Stimulated activated naive CD8-positive, alpha-beta T cell treated with anti-CD3 and anti-CD28 coated beads, Interleukin-15, Interleukin-2, amounts not matched to agents 100 U/mL and 50 U/mL, for 24 hours (primary cell): ENCODE results near the gene RAB30.
"Not testable (repeated sequence)": the region's sequence is repeated elsewhere in the genome, so short reads cannot be mapped to it uniquely, and the experiment has no call there.

Experiments used
- ATAC-seq: fragments of 150-1000 bp; cut with Tn5 transposase; one replicate; pipeline ENCODE4 v1.10.0; 2021
- DNase-seq: peaks from one replicate; pipeline ENCODE4 v3.0.0; 2021

RAB30 gene

GRCh38 chr11:82981852-82982251 lies 89.8 kb downstream of the RAB30 start:
- DNase-seq (no peak), ATAC-seq (no peak)

GRCh38 chr11:82980947-82981346 lies 90.8 kb downstream of the RAB30 start:
- ATAC-seq, result no peak
- no peak for DNase-seq

DNA sequence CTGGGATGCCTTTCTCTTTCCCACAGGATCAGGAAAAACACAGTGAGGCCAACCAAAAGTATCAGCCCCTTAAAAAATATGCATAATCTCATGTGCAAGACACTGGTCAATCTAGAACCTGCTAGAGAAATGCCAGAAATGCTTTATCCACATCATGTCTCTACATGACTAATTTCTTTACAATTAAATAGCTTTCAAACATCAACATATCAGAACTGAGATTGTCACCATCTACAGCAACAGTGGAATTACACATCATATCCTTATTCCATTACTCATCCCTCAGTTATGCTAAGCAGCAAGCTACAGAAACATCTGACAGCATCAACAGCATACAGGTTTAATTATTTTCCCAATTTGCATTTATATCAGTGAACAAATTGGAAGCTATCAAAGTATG lies 91.4 kb downstream of the RAB30 start:
- peak; percentile 86 for ATAC-seq

DNA sequence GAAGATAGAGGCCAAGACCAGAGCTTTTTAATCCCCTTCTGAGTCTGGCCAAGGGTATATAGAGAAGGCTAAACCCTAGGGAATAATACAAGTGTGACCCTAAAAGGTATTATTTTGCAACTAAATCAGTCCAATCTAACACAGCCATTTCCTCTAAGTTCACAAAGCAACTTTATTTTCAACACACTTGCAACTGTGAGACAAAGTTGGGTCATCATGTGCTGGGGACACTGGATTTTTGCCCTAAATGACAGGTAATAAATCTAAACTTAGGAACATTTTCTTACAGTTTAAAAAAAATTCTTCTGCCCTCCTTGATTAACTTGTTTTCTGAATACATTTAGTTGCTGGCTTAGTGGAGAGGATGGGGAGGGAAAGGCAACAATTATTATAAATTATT lies 91.9 kb downstream of the RAB30 start:
- ATAC-seq (no peak), DNase-seq (no peak)

More for the DNA sequence above, 91.4 kb downstream of the RAB30 start:
- no peak for DNase-seq

GRCh38 chr11:82978422-82979099 lies 93.1 kb downstream of the RAB30 start:
- DNase-seq (no peak), ATAC-seq (peak; percentile 81)

GRCh38 chr11:82976786-82977185 lies 94.9 kb downstream of the RAB30 start:
- ATAC-seq (no peak), DNase-seq (no peak)

DNA sequence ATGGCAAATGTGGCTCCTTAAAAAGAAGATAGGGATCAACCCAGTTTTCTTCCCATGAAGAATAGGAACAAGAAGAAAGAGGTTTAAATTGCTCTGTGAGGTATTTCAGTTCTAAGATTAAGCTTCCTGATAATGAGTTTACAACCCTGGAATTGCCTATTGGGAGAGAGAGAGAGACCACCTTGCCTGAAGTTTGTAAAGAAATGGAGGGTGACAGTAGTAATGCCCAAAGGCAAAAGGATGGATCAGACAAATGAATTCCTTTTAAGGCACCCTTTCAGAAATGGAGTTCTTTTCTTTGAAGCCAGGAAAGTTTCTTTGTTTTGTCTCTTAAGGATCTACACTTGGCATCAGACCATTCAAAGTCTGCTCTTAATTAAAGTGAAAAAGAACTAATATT lies 95.8 kb downstream of the RAB30 start:
- DNase-seq (no peak), ATAC-seq (no peak)

DNA sequence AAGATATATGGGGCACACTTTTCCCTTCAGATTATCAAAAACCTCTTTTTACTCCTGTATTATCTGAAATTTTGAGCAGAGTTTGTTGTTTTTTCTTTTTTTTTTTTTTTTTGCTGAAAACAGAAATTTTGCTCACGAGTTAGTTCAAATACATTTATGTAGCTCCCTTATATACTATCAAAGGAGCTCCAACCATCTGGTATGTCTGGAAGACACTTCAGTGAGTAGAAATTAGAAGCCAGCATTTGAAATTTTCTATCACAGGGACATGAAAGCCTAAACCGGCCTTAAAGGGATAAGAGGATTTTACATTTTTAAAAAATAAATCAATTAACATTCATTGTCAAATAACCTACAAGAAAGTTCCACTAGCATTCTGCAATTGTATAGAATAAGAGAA lies 96.8 kb downstream of the RAB30 start:
- ATAC-seq (no peak), DNase-seq (no peak)

GRCh38 chr11:82974135-82974534 lies 97.6 kb downstream of the RAB30 start:
- no peak for DNase-seq
- ATAC-seq, result no peak

GRCh38 chr11:82972103-82972502 lies 99.6 kb downstream of the RAB30 start:
- ATAC-seq, result no peak
- no peak for DNase-seq

GRCh38 chr11:82971519-82971946 lies 100.2 kb downstream of the RAB30 start:
- peak; percentile 55 for DNase-seq
- ATAC-seq, result peak; percentile 67

- ATAC-seq, DNase-seq: not testable (repeated sequence)
Measured at GRCh38 chr11:82970507-82971083, 101.1 kb downstream of the RAB30 start.

DNA sequence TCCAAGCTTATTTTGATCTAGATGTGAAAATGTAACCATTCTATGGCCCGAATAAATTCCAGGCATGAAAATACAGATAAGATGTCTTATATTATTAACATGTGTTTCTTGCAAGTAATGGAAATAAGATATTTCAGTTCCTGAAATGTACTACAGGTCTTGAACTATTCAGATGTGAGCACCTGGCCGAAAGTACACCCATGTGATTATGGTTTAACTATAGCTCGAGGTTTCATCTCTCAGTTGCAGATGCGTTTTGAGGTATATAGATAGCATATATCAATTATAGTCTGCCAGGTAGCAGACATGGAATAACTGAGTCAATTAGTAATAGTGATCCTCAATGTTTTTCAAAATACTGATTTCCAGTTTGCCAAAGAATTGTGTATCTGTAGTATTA lies 101.9 kb downstream of the RAB30 start:
- no peak for DNase-seq

DNA sequence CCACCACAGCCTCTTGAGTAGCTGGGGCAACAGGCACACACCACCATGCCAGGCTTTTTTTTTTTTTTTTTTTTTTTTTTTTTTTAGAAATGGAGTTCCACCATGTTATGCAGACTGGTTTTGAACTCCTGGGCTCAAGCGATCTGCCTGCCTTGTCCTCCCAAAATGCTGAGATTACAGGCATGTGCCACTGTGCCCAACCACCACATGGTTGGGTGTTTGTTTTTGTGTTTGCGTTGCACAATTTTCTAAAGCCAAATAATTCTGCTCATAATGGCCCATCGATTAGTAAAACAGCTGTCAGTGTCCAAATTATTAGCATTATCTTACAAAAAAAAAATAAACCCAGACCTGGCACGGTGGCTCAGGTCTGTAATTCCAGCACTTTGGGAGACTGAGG lies 104.3 kb downstream of the RAB30 start:
- ATAC-seq (no peak), DNase-seq (no peak)

More for the DNA sequence above, 101.9 kb downstream of the RAB30 start:
- peak; percentile 58 for ATAC-seq

DNA sequence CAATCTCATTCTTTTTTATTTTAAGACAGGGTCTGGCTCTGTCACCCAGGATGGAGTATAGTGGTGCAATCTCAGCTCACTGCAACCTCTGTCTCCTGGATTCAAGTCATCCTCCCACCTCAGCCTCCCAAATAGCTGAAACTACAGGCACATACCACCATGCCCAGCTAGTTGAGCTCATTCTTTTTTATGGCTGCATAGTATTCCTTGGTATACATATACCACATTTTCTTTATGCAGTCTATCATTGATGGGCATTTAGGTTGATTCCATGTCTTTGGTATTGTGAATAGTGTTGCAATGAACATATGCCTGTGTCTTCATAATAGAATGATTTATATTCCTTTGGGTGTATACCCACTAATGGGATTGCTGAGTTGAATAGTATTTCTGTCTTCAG lies 109.7 kb downstream of the RAB30 start:
- not testable (repeated sequence) for ATAC-seq

GRCh38 chr11:82960779-82961143 lies 110.9 kb downstream of the RAB30 start:
- DNase-seq (no peak), ATAC-seq (no peak)

More for the DNA sequence above, 109.7 kb downstream of the RAB30 start:
- not testable (repeated sequence) for DNase-seq

- DNase-seq (no peak), ATAC-seq (peak; percentile 93)
Measured at GRCh38 chr11:82959987-82960778, 111.5 kb downstream of the RAB30 start.

GRCh38 chr11:82955736-82956453 lies 115.8 kb downstream of the RAB30 start:
- peak; percentile 70 for DNase-seq
- not testable (repeated sequence) for ATAC-seq

GRCh38 chr11:82950502-82950901 lies 121.2 kb downstream of the RAB30 start:
- not testable (repeated sequence) for DNase-seq, ATAC-seq

DNA sequence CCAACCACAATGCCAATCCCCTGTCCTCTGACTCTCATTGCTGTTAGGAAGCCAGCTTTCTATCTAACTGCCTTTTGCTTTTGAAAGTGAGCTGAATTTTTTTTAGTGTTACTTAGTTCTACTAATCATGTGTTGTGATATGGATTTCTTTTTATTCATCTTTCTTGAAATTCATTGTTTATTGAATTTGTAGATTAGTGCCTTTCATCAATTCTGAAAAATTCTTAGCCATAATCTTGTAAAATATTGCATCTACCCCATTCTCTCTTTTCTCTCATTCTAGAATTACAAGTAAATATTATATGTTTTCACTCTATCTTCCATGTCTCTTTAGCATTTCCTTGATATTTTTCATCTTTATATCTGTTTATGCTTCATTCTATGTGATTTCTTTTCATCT lies 122.3 kb downstream of the RAB30 start:
- no peak for DNase-seq
- ATAC-seq, result no peak

GRCh38 chr11:82945682-82946081 lies 126.0 kb downstream of the RAB30 start:
- ATAC-seq (peak; percentile 23), DNase-seq (no peak)

- not testable (repeated sequence) for DNase-seq
- ATAC-seq, result peak; percentile 40
Measured at GRCh38 chr11:82945041-82945440, 126.7 kb downstream of the RAB30 start.
